HG03575 (cell line): ENCODE results near the gene P4HA2.

ENCODE experiments used
- ATAC-seq: cut with Tn5 transposase; IDR thresholded peaks from one replicate; pipeline ENCODE4 v1.9.1; 2021; ENCODE audit not compliant: unreplicated experiment, insufficient number of reproducible peaks, low FRiP score; ENCODE audit errors: extremely low read depth

P4HA2 gene

DNA sequence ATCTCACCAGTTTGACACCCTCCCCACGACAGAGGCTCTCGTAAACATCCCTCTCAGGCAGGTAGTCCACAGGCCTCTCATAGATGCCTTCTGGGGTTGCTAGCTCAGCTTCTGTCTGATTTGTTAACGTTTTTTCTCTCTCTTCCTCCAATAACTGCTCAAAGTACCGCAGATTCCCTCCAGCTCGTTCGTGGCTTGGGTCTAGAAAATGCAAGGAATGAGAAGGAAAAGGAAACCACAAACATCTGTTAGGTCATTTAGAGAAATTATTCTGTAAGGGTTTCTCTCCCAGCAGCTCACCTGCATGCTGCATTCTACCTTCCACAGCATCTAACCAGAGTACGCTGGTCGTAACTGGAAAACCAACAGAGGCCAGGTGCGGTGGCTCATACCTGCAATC lies 18.5 kb downstream of the P4HA2 start:
- ATAC-seq, result no peak

DNA sequence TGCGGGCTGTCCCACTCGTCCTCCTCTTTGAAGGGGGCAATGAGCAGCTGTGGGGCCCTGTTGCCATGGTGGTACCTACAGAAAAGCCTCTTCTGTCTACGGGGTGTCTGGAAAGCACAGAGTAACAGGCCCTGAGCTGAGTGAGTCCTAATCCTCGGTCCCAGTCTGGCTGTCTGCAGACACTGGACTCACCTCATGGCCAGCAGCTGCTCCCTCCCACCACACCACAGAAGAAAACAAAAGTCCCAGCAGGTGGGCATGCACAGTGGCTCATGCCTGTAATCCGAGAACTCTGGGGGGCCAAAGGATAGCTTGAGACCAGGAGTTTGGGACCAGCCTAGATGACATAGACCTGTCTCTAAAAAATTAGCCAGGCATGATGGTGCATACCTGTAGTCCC lies 19.9 kb downstream of the P4HA2 start:
- no peak for ATAC-seq

DNA sequence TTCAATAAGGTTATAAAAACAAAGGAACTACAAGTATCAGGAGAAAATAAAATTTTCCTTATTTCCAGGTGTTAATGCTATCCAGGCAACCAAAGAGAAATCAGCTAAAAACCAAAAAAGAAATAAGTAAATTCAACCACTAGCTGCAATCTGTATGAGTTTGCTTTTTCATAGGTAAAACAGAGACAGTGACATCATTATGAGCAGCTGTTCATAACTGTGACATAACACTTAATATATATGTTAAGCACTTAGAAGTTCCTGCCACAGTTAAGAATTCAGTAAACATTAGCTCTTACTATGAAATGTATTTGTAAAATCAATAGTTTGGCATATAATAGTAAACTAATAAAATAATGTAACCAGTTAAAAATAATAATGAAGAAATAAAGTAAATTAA lies 20.9 kb downstream of the P4HA2 start:
- ATAC-seq, result no peak

DNA sequence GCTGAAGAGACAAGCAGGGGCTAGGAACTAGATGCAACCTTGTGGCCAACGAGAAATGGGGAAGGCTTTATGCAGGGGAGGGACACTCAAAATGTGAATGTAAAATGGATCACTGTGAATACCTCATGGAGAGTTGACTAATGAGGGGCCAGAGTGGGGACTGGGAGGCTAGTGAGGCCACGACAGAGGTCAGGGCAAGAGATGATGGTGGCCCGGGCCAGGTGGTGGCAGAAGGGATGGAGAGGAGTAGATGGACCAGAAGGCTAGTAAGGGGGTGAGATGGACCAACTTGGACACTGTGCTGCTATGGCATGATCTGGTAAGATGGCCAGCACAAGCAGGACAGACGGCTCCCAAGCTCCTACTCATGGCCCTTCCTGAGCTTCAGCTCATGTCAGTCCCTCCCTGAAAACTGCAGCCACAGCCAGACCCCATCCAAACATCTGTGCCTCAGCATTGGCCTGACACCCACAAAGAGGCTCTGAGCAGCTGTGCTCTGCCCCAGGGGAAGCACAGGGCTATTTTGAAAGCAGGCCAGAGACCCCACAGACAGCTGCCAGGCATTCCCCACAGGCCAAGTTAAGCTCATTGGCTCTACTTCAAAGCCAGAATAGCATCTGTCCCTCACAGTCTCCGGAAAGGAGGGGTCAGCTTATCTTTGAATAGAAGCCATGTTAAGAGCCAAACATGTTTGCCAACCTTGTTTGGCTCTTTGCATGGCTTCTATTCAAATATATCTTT lies 22.1 kb downstream of the P4HA2 start:
- no peak for ATAC-seq

DNA sequence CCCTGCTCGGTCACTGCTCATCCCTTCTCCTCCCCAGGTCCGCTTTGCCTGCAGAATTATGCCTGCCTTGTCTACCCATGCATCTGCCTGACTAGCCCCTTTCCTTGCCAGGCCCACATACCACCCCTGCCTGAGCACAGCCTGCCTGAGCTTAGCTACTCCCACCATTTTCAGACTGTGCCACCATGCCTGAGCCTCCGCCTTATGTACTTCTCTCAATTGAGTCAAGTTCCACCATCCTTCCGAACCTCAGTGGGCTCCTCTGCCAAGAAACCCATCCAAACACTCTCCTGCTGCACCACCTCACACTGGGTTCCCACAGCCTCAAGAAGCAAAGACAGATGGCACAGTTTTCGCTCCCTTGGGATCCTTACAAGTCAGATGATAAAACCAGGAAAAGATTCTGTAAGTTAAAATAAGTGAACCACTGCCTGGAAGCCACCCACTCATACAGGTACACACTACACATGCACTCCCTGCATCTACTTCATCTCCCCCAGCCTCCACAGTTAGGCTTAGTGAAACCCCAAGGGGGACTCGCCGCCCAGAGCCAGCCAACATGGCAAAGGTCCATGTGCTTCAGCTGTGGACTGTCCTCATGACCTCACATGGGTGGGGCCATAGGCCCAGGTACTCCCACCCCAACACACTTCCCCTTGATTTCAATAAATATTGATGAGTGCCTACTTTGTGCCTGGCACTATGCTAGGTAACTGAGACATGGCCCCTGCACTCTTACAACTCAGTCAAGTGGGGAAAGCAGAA lies 23.1 kb downstream of the P4HA2 start:
- no peak for ATAC-seq

DNA sequence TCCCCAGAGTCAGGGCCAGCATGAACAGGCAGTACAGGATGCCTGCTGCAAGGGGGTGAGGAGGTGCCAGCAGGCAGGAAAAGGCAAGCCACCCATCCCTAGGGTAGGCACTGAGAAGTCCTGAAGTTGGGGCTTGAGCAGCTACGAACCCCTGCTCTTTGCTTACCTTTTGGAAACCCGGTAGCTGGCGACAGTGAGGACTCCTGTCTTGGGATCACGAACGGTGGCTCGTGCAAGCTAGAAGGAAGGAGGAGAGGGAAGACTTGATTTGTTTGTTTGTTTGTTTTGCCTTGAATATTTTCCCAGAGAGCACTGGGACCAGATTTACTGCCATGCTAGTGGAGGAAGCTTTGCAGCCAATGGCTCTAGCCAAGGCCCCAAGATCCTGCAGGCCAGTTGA lies 23.7 kb downstream of the P4HA2 start:
- ATAC-seq, result no peak

DNA sequence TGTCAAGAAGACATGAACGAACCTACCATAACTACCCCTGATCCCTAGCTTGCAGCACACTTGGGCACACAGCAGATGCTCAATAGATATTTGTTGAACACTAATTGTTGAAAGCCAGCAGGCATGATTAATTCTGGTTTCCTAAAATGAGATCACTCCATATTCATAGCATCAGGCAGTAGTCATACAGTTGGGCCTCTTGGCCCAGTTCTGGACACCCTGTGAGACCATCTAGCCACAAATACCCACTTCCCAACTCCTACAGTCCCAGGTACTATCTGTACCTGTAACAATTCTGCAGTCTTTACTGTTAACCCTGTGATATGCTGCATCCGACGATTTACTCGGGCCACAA lies 24.2 kb downstream of the P4HA2 start:
- ATAC-seq, result no peak

DNA sequence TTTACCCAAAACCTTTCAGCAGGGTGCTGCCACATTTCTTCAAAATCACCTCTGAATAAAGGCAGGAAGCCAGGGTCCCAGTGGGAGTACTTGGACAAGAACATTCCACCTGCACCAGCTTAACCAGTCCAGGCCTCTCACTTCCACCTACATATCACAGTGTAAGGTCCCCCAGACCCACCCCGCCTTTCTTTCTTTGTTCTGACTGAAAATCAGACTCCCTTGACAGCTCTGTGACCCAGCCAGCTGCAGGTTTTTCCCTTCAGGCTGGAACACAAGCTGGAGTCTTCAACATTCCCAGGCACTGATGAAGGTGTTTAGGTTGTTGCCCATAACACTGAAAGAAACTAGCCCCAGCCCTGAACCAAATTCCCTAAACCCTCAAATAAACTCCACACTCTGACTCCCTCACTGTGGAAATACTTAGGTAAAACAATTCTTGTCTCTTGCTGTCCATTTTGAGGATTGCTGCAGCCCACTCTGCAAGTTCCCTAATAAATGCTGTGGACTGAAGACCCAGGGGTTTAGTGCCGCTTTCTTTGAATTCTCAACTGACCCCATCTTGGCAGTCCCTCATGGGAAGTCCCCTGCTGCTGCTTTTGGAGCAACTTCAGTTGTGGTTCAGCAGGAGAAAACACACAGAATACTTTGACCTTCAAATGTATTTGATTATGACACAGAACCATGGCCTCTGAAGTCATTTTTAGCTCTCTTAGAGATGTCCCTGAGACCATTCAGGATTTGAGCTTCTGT lies 24.8 kb downstream of the P4HA2 start:
- ATAC-seq, result no peak

DNA sequence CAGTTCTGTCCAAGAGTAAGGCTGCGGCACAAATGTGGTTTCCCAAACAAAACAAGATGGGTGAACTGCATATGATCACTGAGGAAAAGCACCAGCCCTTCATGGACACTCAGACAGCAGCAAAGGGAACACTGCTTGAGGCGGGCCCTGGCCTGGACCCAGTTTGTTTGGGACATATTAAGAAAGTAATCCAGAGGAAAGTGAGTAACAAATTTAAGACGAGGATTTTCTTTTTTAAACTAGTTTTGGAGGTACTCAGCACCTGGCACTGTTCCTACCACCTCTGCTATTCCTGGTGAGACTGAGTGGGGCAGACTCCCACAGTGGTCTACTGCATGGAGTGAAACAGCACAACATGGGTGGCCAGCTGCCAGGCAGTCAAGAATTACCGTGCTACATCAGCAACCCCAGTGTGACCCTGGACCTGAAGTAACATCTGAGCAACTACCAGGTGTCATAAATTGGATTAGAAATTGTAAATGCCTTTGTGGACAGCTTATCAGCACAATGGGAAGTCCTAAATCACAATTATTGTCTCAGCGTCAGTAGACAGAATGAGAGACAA lies 28.5 kb downstream of the P4HA2 start:
- ATAC-seq, result no peak

DNA sequence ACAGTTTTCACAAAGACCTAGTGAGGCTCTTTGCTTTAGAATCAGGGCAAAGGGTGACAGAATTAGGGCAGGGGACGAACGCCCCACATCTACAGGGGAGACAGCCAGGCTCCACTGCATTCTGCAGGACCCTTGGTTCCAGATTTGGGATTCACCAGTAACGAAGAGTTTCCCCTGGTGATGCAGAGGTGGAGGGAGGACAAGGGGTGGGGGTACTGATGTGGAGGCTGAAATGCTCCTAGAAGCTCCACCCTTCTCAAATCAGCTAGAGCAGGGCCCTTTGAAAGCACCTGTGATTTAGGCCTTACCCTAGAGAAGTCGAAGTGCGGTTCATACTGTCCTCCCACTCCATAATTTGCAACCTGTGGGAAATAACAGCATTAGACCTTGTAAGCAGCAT lies 29.1 kb downstream of the P4HA2 start:
- ATAC-seq, result no peak

DNA sequence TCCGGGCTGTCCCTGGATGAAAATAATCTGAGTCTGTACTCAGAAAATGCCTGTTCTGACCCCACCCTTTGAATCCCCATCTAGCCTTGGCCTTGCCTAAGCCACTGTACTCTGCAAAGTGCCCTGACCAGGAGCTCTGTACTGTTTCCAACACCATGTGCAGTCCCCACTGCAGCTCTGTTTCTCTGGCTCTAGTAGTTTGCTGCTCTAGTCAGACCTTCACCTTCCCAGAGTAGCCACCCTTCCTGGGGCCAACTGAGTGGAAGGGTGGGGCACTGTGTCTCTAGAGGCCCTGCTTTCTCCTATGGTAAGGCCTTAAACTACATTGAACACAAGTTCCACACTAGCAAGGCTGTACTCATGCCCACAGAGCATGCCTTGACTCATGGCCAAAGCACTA lies 31.9 kb downstream of the P4HA2 start:
- ATAC-seq, result no peak

DNA sequence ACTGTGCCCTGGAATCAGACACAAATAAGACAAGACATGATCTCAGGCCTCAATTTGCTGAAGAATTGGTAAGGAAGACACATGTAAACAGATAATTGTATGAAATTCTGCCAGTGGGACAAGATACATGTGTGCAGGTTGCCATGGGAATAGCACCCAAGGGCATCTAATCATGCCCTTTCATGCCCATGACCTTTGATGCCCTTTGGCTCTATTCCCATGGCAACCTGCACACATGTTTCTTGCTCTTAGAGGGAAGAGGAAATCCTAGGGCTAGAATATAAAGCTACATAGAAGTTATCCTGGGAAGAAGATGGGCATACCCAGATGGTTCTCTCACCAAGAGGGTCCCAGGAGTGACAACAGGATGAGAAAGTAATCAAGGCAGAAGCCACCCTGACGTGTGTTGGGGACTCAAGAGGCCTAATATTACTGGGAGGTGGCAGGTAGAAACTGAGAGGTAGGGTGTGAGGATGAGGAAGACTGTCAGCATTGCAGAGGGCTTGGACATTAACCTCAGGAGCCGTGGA lies 34.4 kb downstream of the P4HA2 start:
- no peak for ATAC-seq

DNA sequence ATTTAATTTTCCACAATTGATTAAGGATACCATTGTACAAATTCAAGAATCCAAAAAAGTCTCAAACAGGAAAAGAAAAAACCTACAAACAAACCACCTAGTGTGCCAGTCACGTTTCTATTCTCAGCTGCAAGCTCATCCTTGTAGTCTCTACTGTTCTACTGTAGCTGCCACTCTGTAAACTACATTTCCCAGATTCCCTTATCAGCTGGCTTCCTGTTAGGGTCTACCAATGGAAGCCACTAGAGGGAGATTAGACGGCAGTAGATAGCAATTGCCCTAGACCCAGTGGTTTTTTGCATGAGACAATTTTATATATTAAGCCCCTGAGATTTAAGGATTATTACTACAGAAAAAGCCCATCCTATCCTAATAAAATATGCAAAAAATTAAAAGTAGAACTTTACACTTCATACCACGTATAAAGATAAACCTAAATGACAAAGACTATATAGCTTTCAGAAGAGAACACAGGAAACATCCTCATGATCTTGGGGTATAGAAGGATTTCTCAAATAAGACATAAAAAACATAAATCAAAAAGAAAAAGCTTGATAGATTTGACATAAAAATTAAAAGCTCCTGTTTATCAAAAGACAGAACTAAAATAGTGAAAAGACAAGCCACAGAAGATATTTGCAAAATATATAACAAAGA lies 37.4 kb downstream of the P4HA2 start:
- ATAC-seq, result no peak

DNA sequence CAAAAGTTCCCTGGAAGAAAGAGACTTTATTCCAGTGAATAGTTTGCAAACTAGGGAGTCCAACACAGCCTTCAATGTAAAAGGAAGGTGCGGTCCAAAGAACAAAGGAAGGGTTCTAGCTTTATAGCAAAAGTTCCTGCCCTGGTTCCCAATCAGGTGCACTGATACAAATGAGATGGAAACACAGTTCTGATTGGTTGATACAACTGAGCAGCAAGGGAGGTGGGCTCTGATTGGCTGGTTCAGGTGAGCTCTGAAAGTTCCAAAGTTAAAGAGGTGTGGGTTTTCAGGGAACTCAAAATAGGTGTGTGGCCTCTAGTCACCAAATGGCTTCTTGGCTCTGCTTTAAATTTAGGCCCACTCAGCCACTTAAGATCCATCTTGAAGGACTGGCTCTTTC lies 43.1 kb downstream of the P4HA2 start:
- no peak for ATAC-seq

DNA sequence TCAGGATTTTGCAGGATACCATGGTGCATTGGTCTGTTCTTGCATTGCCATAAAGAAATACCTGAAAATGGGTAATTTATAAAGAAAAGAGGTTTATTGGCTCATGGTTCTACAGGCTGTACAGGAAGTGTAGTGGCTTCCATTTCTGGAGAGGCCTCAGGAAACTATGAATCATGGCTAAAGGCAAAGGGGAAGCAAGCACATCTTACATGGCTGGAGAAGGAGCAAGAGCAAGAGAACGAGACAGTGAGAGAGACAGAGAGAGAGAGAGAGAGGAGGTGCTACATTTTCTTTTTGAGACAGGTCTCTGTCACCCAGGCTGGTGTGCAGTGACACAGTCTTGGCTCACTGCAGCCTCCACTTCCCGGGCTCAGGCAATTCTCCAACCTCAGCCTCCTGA lies 43.9 kb downstream of the P4HA2 start:
- no peak for ATAC-seq

DNA sequence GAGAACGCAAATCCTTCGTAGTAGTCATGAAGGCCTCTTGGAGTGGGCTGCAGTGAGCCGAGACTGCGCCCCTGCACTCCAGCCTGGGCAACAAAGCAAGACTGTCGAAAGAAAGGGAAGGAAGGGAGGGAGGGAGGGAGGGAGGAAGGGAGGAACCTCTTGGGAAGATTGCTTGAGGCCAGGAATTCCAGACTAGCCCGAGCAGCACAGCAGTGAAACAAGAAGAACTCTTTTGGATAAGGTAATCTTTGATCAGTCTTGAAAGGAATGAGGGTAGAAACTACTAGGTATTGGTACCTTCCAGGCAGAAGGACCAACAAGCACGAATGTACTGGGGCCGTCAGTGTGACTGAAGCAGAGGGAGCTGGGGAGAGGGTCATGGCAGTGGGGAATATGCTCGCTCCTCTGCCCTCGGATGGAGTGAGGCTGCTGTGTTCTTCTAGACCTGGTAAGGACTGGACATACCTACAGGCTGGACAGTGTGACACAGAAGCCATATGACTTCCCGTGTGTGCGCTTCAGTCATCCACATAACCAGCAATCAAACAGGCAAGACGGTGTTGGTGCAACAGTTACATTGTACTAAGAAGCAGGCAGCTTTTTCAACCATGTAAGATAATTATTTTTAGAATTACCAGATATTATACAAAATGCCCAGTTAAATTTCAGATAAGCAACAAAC lies 45.2 kb downstream of the P4HA2 start:
- no peak for ATAC-seq

DNA sequence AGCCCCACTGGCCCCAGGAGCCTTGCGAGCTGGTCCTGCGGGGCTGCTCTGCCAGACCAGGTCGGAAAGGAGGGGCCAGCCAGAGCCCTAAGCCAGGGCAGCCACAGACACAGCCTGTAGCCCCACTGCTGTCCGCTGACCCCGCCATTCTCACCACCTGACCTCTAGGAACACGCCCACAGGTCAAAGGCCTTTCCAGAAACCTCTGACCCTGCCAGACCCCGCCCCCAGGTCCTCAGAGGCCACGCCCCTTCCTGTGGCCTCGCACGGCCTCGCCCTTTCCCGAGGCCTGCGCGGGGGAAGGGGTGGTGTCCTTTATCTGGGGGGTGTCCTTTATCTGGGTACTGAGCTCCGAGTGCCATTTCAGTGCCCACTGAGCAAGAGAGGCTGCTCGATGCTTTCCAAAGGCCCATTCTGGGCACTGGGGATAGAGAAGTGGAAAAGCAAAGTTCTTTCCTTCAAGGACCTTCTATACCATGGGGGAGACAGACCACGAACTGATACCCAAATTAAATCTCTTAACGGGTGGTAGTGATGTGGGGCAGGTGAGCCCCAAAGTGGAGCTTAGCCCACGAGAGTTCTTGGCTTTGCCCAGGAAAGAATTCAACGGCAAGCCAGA lies 46.5 kb downstream of the P4HA2 start:
- no peak for ATAC-seq

DNA sequence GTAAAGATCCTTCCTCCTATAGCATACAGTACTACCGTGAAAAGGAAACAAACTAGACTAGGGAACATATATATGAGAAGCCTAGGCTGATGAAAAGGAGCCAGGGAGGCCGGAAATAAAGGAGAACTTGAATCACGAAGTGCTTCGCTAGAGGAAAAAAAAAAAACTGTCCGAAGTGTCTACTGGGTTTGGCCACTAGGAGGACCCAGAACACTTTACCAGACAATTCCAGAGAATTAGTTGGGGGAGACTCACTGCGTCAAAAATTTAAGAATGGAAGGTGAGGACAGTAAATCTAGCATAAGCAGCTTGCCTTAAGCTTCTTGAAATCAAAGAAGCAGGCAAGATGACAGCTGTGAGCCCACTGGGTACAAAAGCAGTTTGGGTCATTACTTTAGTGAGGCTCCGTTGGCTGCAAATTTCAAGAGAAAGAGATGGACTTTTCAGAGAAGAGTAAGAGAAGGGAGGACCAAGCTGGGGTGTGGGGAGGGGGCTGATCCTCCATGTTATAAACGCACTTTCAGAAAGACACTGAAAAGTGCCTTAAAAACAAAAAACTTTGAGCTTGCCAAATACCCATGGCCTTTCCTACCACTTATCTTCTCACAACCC lies 47.4 kb downstream of the P4HA2 start:
- ATAC-seq, result no peak
